ENCODE measurements around the gene FEV.
"Not testable (repeated sequence)": the region's sequence is repeated elsewhere in the genome, so short reads cannot be mapped to it uniquely, and the experiment has no call there.

The FEV gene

GRCh38 chr2:218963601-218964000 lies 21.4 kb downstream of the FEV start:
- DNase-seq = no peak

GRCh38 chr2:218962859-218963492 lies 22.0 kb downstream of the FEV start:
- no peak for DNase-seq

- no peak for DNase-seq
Measured at GRCh38 chr2:218961651-218962570, 23.1 kb downstream of the FEV start.

GRCh38 chr2:218961229-218961628 lies 23.8 kb downstream of the FEV start:
- no peak for DNase-seq

GRCh38 chr2:218960309-218961165 lies 24.4 kb downstream of the FEV start:
- DNase-seq = no peak

- DNase-seq = no peak
Measured at GRCh38 chr2:218959761-218960308, 25.1 kb downstream of the FEV start.

- DNase-seq = peak; percentile 36
Measured at GRCh38 chr2:218959141-218959731, 25.7 kb downstream of the FEV start, which contains the start of gene CDK5R2. CDK5R2 (plus strand) TSS chr2:218959666; CDS start chr2:218959821, 155 bp downstream.

- DNase-seq = no peak
Measured at GRCh38 chr2:218958276-218958675, 26.7 kb downstream of the FEV start.

- DNase-seq = no peak
Measured at GRCh38 chr2:218957671-218958070, 27.3 kb downstream of the FEV start.

GRCh38 chr2:218956039-218956438 lies 28.9 kb downstream of the FEV start:
- no peak for DNase-seq

GRCh38 chr2:218954541-218955300 lies 30.3 kb downstream of the FEV start:
- no peak for DNase-seq

GRCh38 chr2:218953366-218953954 lies 31.5 kb downstream of the FEV start:
- DNase-seq = no peak

- no peak for DNase-seq
Measured at GRCh38 chr2:218952160-218952559, 32.8 kb downstream of the FEV start.

GRCh38 chr2:218946621-218947020 lies 38.4 kb downstream of the FEV start:
- no peak for DNase-seq

GRCh38 chr2:218944759-218945404 lies 40.1 kb downstream of the FEV start:
- no peak for DNase-seq

GRCh38 chr2:218931751-218932150 lies 53.2 kb downstream of the FEV start:
- not testable (repeated sequence) for DNase-seq

Measured in activated effector memory CD4-positive, alpha-beta T cell treated with Interleukin-2 at 50 U/mL for 16 hours (primary cell).